ENCODE measurements around the gene PAFAH1B2.

DNA sequence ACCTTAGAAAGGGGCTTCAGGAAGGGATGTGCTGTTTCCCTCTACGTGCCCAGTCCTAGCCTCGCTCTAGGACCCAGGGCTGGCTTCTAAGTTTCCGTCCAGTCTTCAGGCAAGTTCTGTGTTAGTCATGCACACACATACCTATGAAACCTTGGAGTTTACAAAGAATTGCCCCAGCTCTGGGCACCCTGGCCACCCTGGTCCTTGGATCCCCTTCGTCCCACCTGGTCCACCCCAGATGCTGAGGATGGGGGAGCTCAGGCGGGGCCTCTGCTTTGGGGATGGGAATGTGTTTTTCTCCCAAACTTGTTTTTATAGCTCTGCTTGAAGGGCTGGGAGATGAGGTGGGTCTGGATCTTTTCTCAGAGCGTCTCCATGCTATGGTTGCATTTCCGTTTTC is 52.9 kb downstream of the PAFAH1B2 start:
- TF ChIP-seq, protein P1, sequence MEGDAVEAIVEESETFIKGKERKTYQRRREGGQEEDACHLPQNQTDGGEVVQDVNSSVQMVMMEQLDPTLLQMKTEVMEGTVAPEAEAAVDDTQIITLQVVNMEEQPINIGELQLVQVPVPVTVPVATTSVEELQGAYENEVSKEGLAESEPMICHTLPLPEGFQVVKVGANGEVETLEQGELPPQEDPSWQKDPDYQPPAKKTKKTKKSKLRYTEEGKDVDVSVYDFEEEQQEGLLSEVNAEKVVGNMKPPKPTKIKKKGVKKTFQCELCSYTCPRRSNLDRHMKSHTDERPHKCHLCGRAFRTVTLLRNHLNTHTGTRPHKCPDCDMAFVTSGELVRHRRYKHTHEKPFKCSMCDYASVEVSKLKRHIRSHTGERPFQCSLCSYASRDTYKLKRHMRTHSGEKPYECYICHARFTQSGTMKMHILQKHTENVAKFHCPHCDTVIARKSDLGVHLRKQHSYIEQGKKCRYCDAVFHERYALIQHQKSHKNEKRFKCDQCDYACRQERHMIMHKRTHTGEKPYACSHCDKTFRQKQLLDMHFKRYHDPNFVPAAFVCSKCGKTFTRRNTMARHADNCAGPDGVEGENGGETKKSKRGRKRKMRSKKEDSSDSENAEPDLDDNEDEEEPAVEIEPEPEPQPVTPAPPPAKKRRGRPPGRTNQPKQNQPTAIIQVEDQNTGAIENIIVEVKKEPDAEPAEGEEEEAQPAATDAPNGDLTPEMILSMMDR (IDR thresholded peaks at IDR 0.05; ENCODE audit: insufficient read depth, low read length, poor library complexity, severe bottlenecking) = no peak
- no peak for TF ChIP-seq EZH2phosphoT487 (conservative IDR thresholded peaks at IDR 0.05; ENCODE audit: low read length)

Measured in SU-DHL-6 (cell line).